Measurements from ENCODE around the gene HCFC2.
"Not testable (repeated sequence)": the region's sequence is repeated elsewhere in the genome, so short reads cannot be mapped to it uniquely, and the experiment has no call there.

- not testable (repeated sequence) for TF ChIP-seq POLR2A, CTCF, EP300, POLR2AphosphoS5 (IDR thresholded peaks at IDR 0.05)
These were observed 28.2 kb upstream of the HCFC2 start for GRCh38 chr12:104036143-104036542.
